Measurements from ENCODE around the gene PRRC2B.
"Not testable (repeated sequence)": the region's sequence is repeated elsewhere in the genome, so short reads cannot be mapped to it uniquely, and the experiment has no call there.

The PRRC2B gene

GRCh38 chr9:131434673-131435072 lies 40.8 kb downstream of the PRRC2B start:
- DNase-seq (ENCODE audit: low read depth in 3 of 3) = no peak

- DNase-seq (ENCODE audit: low read depth in 3 of 3) = no peak
Measured at GRCh38 chr9:131436376-131436775, 42.5 kb downstream of the PRRC2B start.

GRCh38 chr9:131436865-131437271 lies 43.0 kb downstream of the PRRC2B start:
- DNase-seq (ENCODE audit: low read depth in 3 of 3) = no peak

- DNase-seq (ENCODE audit: low read depth in 3 of 3) = no peak
Measured at GRCh38 chr9:131438190-131438589, 44.3 kb downstream of the PRRC2B start.

GRCh38 chr9:131439224-131439623 lies 45.3 kb downstream of the PRRC2B start:
- no peak for DNase-seq (ENCODE audit: low read depth in 3 of 3)

- DNase-seq (ENCODE audit: low read depth in 3 of 3) = no peak
Measured at GRCh38 chr9:131441441-131441840, 47.6 kb downstream of the PRRC2B start.

- DNase-seq (ENCODE audit: low read depth in 3 of 3) = no peak
Measured at GRCh38 chr9:131442351-131442750, 48.5 kb downstream of the PRRC2B start.

- DNase-seq (ENCODE audit: low read depth in 3 of 3) = no peak
Measured at GRCh38 chr9:131443648-131444047, 49.8 kb downstream of the PRRC2B start.

GRCh38 chr9:131446276-131446675 lies 52.4 kb downstream of the PRRC2B start:
- no peak for DNase-seq (ENCODE audit: low read depth in 3 of 3)

- no peak for DNase-seq (ENCODE audit: low read depth in 3 of 3)
Measured at GRCh38 chr9:131447148-131447547, 53.3 kb downstream of the PRRC2B start.

- no peak for DNase-seq (ENCODE audit: low read depth in 3 of 3)
Measured at GRCh38 chr9:131447600-131447999, 53.7 kb downstream of the PRRC2B start.

- DNase-seq (ENCODE audit: low read depth in 3 of 3) = no peak
Measured at GRCh38 chr9:131448818-131449217, 54.9 kb downstream of the PRRC2B start.

GRCh38 chr9:131449276-131449675 lies 55.4 kb downstream of the PRRC2B start:
- DNase-seq (ENCODE audit: low read depth in 3 of 3) = no peak

GRCh38 chr9:131454028-131454427 lies 60.1 kb downstream of the PRRC2B start:
- no peak for DNase-seq (ENCODE audit: low read depth in 3 of 3)

GRCh38 chr9:131455655-131456054 lies 61.8 kb downstream of the PRRC2B start:
- DNase-seq (ENCODE audit: low read depth in 3 of 3) = not testable (repeated sequence)

GRCh38 chr9:131457746-131458145 lies 63.9 kb downstream of the PRRC2B start:
- no peak for DNase-seq (ENCODE audit: low read depth in 3 of 3)

GRCh38 chr9:131459056-131459455 lies 65.2 kb downstream of the PRRC2B start:
- no peak for DNase-seq (ENCODE audit: low read depth in 3 of 3)

GRCh38 chr9:131461166-131461565 lies 67.3 kb downstream of the PRRC2B start:
- DNase-seq (ENCODE audit: low read depth in 3 of 3) = no peak

GRCh38 chr9:131464354-131465000 lies 70.6 kb downstream of the PRRC2B start:
- no peak for DNase-seq (ENCODE audit: low read depth in 3 of 3)

- DNase-seq (ENCODE audit: low read depth in 3 of 3) = no peak
Measured at GRCh38 chr9:131465401-131465800, 71.5 kb downstream of the PRRC2B start.

- no peak for DNase-seq (ENCODE audit: low read depth in 3 of 3)
Measured at GRCh38 chr9:131467214-131467935, 73.5 kb downstream of the PRRC2B start.

- DNase-seq (ENCODE audit: low read depth in 3 of 3) = no peak
Measured at GRCh38 chr9:131468031-131468430, 74.1 kb downstream of the PRRC2B start.

GRCh38 chr9:131469356-131469755 lies 75.5 kb downstream of the PRRC2B start:
- DNase-seq (ENCODE audit: low read depth in 3 of 3) = no peak

GRCh38 chr9:131469951-131470350 lies 76.1 kb downstream of the PRRC2B start:
- DNase-seq (ENCODE audit: low read depth in 3 of 3) = no peak
